HEK293 (cell line): ENCODE measurements around the gene PLCG1.

Source experiments
- CTCF ChIA-PET: fragments of 350-600 bp; formaldehyde crosslinking; extraction: SDS; loops from one replicate; lab custom pipeline; 2021; ENCODE audit warnings: antibody characterized with exemption; lab: Yijun Ruan, JAX
- POLR2A ChIA-PET: fragments of 300-600 bp; formaldehyde crosslinking; extraction: SDS; loops from one replicate; lab custom pipeline; 2020; ENCODE audit warnings: antibody characterized with exemption, inconsistent platforms; lab: Yijun Ruan, JAX
- H3K27ac ChIP-seq: fragments of 200-500 bp; sonication (Bioruptor generic); 2 replicates; pipeline ENCODE4 v1.5.1; 2014; ENCODE audit warnings: low read depth, low read length, control low read depth, inconsistent platforms; ENCODE audit errors: extremely low read depth
- H3K36me3 ChIP-seq, 2 experiments: fragments of 200-500 bp in 1 of 2; sonication (Bioruptor generic) in 1 of 2; 1 replicate in 1 of 2; 2 replicates in 1 of 2; pipeline ENCODE4 v1.5.1; 2014 to 2017; ENCODE audit warnings: inconsistent platforms in 2 of 2, low read length in 2 of 2; ENCODE audit not compliant: control insufficient read depth in 2 of 2, insufficient read depth in 1 of 2
- H3K4me1 ChIP-seq: fragments of 200-500 bp; sonication (Bioruptor generic); 2 replicates; pipeline ENCODE4 v1.5.1; 2014; ENCODE audit warnings: mild to moderate bottlenecking, low read length, inconsistent platforms; ENCODE audit not compliant: control insufficient read depth, insufficient read depth
- H3K4me3 ChIP-seq: 2 replicates; pipeline ENCODE4 v1.5.1; 2011; ENCODE audit warnings: low read depth, mild to moderate bottlenecking, control low read depth, low read length, moderate library complexity
- H3K9me3 ChIP-seq: fragments of 200-500 bp; sonication (Bioruptor generic); 2 replicates; pipeline ENCODE4 v1.5.1; 2014; ENCODE audit warnings: low read depth, low read length, inconsistent platforms; ENCODE audit not compliant: control insufficient read depth, insufficient read depth
- KLF8 ChIP-seq: fragments of 450-650 bp; formaldehyde crosslinking; IDR thresholded peaks from 2 replicates; pipeline ENCODE4 v1.5.1; 2016; ENCODE audit warnings: missing biosample characterization, missing genetic modification characterization
- KLF9 ChIP-seq: fragments of 450-650 bp; formaldehyde crosslinking; IDR thresholded peaks from 2 replicates; pipeline ENCODE4 v1.5.1; 2016; ENCODE audit warnings: missing biosample characterization, missing genetic modification characterization, low read depth
- MYNN ChIP-seq: fragments of 450-650 bp; formaldehyde crosslinking; IDR thresholded peaks from 2 replicates; pipeline ENCODE4 v1.5.1; 2016; ENCODE audit warnings: missing biosample characterization, missing genetic modification characterization, borderline replicate concordance
- SETDB1 ChIP-seq: IDR thresholded peaks from one replicate; pipeline ENCODE4 v1.6.1; 2017; ENCODE audit warnings: mild to moderate bottlenecking, low read length, moderate library complexity, mixed read lengths; ENCODE audit not compliant: insufficient read length
- ZBTB1 ChIP-seq: fragments of 450-650 bp; formaldehyde crosslinking; IDR thresholded peaks from 2 replicates; pipeline ENCODE4 v1.5.1; 2016; ENCODE audit warnings: missing biosample characterization, missing genetic modification characterization
- ZBTB7A ChIP-seq: fragments of 450-650 bp; formaldehyde crosslinking; IDR thresholded peaks from 2 replicates; pipeline ENCODE4 v1.5.1; 2016; ENCODE audit warnings: low read depth, missing biosample characterization, missing genetic modification characterization
- ZNF514 ChIP-seq: fragments of 450-650 bp; formaldehyde crosslinking; IDR thresholded peaks from 2 replicates; pipeline ENCODE4 v1.5.1; 2016; ENCODE audit warnings: missing biosample characterization, missing genetic modification characterization
- ZNF529 ChIP-seq: fragments of 450-650 bp; formaldehyde crosslinking; IDR thresholded peaks from 2 replicates; pipeline ENCODE4 v1.5.1; 2017; ENCODE audit warnings: missing genetic modification characterization, missing biosample characterization; ENCODE audit not compliant: insufficient replicate concordance
- ZNF561 ChIP-seq: fragments of 450-650 bp; IDR thresholded peaks from 2 replicates; pipeline ENCODE4 v1.5.1; 2018; ENCODE audit warnings: missing biosample characterization, missing genetic modification characterization, borderline replicate concordance
- ZNF623 ChIP-seq: fragments of 450-650 bp; formaldehyde crosslinking; IDR thresholded peaks from 2 replicates; pipeline ENCODE4 v1.5.1; 2016; ENCODE audit warnings: missing biosample characterization, missing genetic modification characterization
- ZNF624 ChIP-seq: fragments of 450-650 bp; formaldehyde crosslinking; IDR thresholded peaks from 2 replicates; pipeline ENCODE4 v1.5.1; 2017; ENCODE audit warnings: missing biosample characterization, missing genetic modification characterization
- ZNF76 ChIP-seq: fragments of 450-650 bp; formaldehyde crosslinking; IDR thresholded peaks from 2 replicates; pipeline ENCODE4; 2016; ENCODE audit warnings: low read depth, missing biosample characterization, missing genetic modification characterization, borderline replicate concordance
- ZNF776 ChIP-seq: fragments of 450-650 bp; formaldehyde crosslinking; IDR thresholded peaks from 2 replicates; pipeline ENCODE4 v1.5.0; 2017; ENCODE audit warnings: missing biosample characterization, missing genetic modification characterization, borderline replicate concordance
- TF ChIP-seq, protein P1 (sequence below): fragments of 450-650 bp; formaldehyde crosslinking; IDR thresholded peaks from 2 replicates; pipeline ENCODE4 v1.5.1; 2016; ENCODE audit warnings: missing biosample characterization, missing genetic modification characterization
- TF ChIP-seq, protein P2 (sequence below): fragments of 450-650 bp; formaldehyde crosslinking; IDR thresholded peaks from 2 replicates; pipeline ENCODE4 v1.5.1; 2017; ENCODE audit warnings: missing biosample characterization, missing genetic modification characterization
- TF ChIP-seq, protein P3 (sequence below): fragments of 450-650 bp; formaldehyde crosslinking; IDR thresholded peaks from 2 replicates; pipeline ENCODE4 v1.5.1; 2016; ENCODE audit warnings: missing biosample characterization, missing genetic modification characterization
- TF ChIP-seq, protein P4 (sequence below): fragments of 450-650 bp; IDR thresholded peaks from 2 replicates; pipeline ENCODE4 v1.5.1; 2018; ENCODE audit warnings: missing biosample characterization, mild to moderate bottlenecking, missing genetic modification characterization
- TF ChIP-seq, protein P5 (sequence below): fragments of 450-650 bp; formaldehyde crosslinking; IDR thresholded peaks from 2 replicates; pipeline ENCODE4 v1.5.1; 2016; ENCODE audit warnings: missing biosample characterization, missing genetic modification characterization
- TF ChIP-seq, protein P6 (sequence below): fragments of 450-650 bp; formaldehyde crosslinking; IDR thresholded peaks from 2 replicates; pipeline ENCODE4 v1.5.1; 2017; ENCODE audit warnings: missing biosample characterization, missing genetic modification characterization

The PLCG1 gene

DNA sequence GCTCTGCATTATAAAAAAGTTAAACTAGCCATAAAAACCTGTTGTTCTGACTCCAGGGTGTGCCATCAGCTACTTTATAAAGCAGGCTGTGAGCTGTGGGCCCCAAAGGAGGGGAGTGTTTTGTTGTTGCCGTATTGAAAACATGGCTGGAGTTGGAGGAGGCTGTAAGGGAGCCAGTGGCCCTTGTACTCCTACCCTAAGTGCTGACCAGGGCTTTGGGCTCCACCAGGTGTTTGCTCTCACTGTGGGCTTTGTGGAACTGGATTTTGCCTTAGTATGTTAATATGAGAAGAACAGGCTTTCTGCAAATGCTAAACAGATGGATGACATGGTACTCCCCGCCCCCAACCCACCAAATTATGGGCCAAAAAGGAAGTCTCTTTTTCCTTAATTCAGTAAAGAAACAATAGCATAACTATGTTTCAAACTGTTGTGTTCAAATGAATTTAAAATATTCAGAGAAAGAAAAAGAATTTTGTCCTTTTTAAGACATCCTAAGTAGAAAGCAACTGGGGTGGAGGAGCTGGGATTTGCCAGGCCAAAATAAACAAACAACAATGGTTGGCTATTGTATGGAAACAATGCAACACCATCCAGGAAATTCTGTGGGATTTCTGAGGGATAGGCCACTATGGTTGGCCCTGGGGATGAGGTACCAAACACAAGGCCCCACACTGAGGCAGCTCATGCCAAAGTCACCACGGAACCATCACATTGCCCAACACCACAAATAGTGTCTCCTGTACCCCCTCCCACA, 63.3 kb downstream of the PLCG1 start (continued):
- TF ChIP-seq, protein P1, sequence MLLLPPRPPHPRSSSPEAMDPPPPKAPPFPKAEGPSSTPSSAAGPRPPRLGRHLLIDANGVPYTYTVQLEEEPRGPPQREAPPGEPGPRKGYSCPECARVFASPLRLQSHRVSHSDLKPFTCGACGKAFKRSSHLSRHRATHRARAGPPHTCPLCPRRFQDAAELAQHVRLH (tag by site-specific recombination) = no peak

DNA sequence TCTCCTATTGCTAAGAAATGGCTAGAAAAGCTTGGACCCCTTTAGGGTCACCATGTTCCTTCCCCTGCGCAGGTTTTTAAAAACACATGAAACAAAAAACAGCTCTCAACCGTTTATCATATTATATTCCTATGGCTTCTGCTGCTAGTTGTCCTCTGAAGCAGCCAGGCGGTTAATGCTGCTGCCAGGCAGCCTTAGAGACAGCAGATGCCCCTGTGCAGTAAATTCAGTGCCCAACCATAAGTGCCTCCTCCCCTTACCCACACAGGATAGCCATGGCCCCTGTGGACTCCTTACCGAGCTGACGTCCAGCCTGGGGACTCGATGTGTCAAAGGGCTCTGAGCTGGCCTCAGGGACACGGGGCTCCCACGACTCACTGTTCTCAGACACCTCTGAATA, 64.4 kb downstream of the PLCG1 start:
- TF ChIP-seq, protein P2, sequence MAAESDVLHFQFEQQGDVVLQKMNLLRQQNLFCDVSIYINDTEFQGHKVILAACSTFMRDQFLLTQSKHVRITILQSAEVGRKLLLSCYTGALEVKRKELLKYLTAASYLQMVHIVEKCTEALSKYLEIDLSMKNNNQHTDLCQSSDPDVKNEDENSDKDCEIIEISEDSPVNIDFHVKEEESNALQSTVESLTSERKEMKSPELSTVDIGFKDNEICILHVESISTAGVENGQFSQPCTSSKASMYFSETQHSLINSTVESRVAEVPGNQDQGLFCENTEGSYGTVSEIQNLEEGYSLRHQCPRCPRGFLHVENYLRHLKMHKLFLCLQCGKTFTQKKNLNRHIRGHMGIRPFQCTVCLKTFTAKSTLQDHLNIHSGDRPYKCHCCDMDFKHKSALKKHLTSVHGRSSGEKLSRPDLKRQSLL (tag by site-specific recombination) = no peak
- TF ChIP-seq ZNF623 (tag by site-specific recombination) = no peak
- TF ChIP-seq SETDB1 = no peak
- no peak for TF ChIP-seq ZBTB7A (tag by site-specific recombination)
- TF ChIP-seq ZNF624 = no peak
- TF ChIP-seq MYNN = no peak
- TF ChIP-seq, protein P3, sequence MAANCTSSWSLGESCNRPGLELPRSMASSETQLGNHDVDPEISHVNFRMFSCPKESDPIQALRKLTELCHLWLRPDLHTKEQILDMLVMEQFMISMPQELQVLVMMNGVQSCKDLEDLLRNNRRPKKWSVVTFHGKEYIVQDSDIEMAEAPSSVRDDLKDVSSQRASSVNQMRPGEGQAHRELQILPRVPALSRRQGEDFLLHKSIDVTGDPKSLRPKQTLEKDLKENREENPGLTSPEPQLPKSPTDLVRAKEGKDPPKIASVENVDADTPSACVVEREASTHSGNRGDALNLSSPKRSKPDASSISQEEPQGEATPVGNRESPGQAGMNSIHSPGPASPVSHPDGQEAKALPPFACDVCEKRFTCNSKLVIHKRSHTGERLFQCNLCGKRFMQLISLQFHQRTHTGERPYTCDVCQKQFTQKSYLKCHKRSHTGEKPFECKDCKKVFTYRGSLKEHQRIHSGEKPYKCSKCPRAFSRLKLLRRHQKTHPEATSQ (tag by site-specific recombination) = no peak
- TF ChIP-seq, protein P4, sequence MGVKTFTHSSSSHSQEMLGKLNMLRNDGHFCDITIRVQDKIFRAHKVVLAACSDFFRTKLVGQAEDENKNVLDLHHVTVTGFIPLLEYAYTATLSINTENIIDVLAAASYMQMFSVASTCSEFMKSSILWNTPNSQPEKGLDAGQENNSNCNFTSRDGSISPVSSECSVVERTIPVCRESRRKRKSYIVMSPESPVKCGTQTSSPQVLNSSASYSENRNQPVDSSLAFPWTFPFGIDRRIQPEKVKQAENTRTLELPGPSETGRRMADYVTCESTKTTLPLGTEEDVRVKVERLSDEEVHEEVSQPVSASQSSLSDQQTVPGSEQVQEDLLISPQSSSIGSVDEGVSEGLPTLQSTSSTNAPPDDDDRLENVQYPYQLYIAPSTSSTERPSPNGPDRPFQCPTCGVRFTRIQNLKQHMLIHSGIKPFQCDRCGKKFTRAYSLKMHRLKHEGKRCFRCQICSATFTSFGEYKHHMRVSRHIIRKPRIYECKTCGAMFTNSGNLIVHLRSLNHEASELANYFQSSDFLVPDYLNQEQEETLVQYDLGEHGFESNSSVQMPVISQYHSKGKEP (tag by site-specific recombination) = no peak
- TF ChIP-seq, protein P5, sequence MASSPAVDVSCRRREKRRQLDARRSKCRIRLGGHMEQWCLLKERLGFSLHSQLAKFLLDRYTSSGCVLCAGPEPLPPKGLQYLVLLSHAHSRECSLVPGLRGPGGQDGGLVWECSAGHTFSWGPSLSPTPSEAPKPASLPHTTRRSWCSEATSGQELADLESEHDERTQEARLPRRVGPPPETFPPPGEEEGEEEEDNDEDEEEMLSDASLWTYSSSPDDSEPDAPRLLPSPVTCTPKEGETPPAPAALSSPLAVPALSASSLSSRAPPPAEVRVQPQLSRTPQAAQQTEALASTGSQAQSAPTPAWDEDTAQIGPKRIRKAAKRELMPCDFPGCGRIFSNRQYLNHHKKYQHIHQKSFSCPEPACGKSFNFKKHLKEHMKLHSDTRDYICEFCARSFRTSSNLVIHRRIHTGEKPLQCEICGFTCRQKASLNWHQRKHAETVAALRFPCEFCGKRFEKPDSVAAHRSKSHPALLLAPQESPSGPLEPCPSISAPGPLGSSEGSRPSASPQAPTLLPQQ (tag by site-specific recombination) = no peak
- TF ChIP-seq ZNF561 (tag by site-specific recombination) = no peak
- no peak for TF ChIP-seq KLF8 (tag by site-specific recombination)
- TF ChIP-seq KLF9 (tag by site-specific recombination) = no peak
- no peak for TF ChIP-seq ZNF776 (tag by site-specific recombination)
- TF ChIP-seq, protein P6, sequence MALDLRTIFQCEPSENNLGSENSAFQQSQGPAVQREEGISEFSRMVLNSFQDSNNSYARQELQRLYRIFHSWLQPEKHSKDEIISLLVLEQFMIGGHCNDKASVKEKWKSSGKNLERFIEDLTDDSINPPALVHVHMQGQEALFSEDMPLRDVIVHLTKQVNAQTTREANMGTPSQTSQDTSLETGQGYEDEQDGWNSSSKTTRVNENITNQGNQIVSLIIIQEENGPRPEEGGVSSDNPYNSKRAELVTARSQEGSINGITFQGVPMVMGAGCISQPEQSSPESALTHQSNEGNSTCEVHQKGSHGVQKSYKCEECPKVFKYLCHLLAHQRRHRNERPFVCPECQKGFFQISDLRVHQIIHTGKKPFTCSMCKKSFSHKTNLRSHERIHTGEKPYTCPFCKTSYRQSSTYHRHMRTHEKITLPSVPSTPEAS (tag by site-specific recombination) = no peak
- no peak for TF ChIP-seq ZNF529
- no peak for TF ChIP-seq ZBTB1 (tag by site-specific recombination)
- no peak for TF ChIP-seq ZNF76 (tag by site-specific recombination)
- no peak for TF ChIP-seq ZNF514 (tag by site-specific recombination)
- H3K4me3 ChIP-seq = no peak overlapping the region
- peaks cover 0 to 16% of the 10 kb centered on the region in 2 experiments; a peak in 1 of 3 replicates for H3K36me3 ChIP-seq
- ChIA-PET CTCF (interaction anchor here (0.8 to 1.8 kb wide), 3 partner anchors 24 to 139 kb away, joined by 3 to 4 read pairs (median 3); partner anchors contain the start of gene LPIN3), POLR2A (no interaction called here)
- no peak overlapping the region for H3K27ac ChIP-seq
- H3K4me1 ChIP-seq = no peaks in the 10 kb centered on the region
- no peaks in the 10 kb centered on the region for H3K9me3 ChIP-seq
